ENCODE measurements around the gene TMEM205.
A peak's percentile ranks its signal among the peaks of the same experiment; 100 is the strongest.
"Not testable (repeated sequence)": the region's sequence is repeated elsewhere in the genome, so short reads cannot be mapped to it uniquely, and the experiment has no call there.

TMEM205 gene

DNA sequence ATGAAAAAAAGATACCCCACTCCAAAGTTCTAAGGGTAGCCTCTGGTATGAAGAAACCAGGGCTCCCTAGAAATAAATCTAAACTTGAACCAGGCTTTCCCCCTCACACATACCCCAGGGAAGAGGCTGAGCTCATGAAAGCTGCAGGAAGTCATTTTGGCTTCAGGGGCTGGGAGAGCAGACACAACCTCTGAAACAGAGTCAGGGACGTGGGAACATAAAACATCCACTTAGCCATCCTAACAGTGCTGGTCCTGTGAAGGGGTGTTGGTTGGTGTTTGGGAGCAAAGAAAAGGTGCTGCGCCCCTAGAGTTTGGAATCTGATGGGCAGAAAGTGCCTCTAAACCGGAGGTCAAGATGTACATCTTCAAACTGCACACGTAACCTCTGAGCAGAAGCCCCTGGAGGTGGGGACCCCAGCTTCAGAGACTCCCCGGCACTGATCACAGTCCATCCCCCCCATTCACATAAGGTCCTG lies 22.4 kb downstream of the TMEM205 start:
- Histone ChIP-seq H3K4me1 (ENCODE audit: control insufficient read depth, insufficient read depth, low read length, unreplicated experiment) (peaks cover 16% of the 10 kb centered on the region), H3K36me3 (ENCODE audit: insufficient read depth, low read length) (no peaks in the 10 kb centered on the region), H2AFZ (ENCODE audit: low read length, unreplicated experiment) (no peak overlapping the region), H3K27me3 (ENCODE audit: insufficient read depth, low read length) (no peaks in the 10 kb centered on the region), H3K27ac (ENCODE audit: low read depth, low read length) (peak overlapping the region; percentile 77), H3K79me2 (ENCODE audit: control insufficient read depth, insufficient read depth, low read length, unreplicated experiment) (no peaks in the 10 kb centered on the region), H3K4me3 (ENCODE audit: low read depth, low read length) (peak overlapping the region; percentile 45)

DNA sequence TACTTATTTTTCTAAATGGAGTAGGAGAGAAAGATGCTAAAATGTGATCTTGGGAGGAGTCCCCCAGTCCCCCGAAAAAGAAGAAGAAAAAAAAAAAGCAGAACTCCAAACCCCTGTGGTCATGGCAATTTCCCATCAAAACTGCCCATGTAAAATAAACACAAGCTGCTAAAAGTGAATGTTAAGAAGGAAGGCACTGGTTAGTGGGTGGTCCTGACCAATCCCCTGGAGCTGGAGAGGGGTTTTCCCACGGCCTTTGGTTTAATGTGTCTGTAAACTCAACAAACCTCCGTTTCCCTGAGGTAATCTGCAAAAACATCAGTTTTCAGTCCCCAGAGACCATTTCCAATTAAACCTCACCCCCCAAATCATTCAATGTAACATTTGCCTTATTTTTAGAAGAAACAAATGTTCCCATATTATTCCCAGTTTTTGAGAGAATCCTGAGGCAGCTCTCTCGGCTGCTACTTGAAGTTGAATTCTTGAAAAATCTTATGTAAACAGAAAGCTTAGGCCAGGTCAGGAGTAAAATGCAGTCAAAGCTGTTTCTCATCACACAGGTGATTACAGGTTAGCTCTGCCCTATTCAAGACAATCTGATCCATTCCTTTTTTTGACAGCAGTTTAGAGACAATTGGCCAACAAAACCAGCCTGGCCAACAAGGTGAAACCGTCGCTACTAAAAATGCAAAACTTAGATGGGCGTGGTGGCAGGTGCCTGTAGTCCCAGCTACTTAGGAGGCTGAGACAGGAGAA lies 23.6 kb downstream of the TMEM205 start:
- H3K27me3 ChIP-seq (ENCODE audit: insufficient read depth, low read length) = no peaks in the 10 kb centered on the region
- H2AFZ ChIP-seq (ENCODE audit: low read length, unreplicated experiment) = no peak overlapping the region
- H3K27ac ChIP-seq (ENCODE audit: low read depth, low read length) = no peak overlapping the region
- H3K79me2 ChIP-seq (ENCODE audit: control insufficient read depth, insufficient read depth, low read length, unreplicated experiment) = no peaks in the 10 kb centered on the region
- no peaks in the 10 kb centered on the region for H3K36me3 ChIP-seq (ENCODE audit: insufficient read depth, low read length)
- no peak overlapping the region for H3K4me3 ChIP-seq (ENCODE audit: low read depth, low read length)
- H3K4me1 ChIP-seq (ENCODE audit: control insufficient read depth, insufficient read depth, low read length, unreplicated experiment) = peaks cover 16% of the 10 kb centered on the region

DNA sequence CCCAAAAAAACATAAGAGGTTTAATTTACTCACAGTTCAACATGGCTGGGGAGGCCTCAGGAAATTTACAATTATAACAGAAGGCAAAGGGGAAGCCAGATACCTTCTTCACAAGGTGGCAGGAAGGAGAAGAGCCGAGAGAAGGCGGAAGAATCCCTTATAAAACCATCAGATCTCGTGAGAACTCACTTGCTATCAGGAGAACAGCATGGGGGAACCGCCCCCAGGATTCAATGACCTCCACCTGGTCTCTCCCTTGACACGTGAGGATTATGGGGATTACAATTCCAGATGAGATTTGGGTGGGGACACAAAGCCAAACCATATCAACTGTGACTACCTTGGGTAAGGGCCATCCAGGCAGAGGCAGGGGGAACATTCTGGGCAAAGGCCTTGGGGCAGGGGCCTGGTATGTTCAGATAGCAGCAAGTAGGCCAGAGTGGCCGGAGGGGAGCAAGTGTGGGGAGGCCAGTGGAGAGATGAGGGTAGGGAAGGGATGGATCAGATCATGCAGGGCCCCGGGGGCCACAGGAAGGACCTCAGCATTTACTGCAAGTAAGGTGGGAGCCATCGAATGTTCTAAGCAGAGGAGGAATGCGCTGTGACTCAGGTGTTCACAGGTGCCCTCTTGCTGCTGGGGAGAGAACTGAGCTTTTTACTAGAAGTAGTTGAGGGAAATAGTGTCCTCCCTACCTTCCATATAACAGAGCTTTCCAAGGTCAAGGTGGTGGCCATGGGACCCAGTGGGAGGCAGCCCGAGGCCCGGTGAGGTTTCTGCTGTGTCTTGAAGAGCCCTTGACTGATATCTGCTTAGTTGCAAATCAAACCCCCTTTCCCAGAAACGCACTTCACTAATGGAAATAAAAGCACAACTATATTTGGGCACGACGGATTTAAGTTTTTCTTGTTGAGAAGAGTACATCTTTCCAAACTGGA lies 24.6 kb downstream of the TMEM205 start:
- H3K36me3 ChIP-seq (ENCODE audit: insufficient read depth, low read length) = no peaks in the 10 kb centered on the region
- no peak overlapping the region for H3K4me3 ChIP-seq (ENCODE audit: low read depth, low read length)
- no peak overlapping the region for H2AFZ ChIP-seq (ENCODE audit: low read length, unreplicated experiment)
- H3K79me2 ChIP-seq (ENCODE audit: control insufficient read depth, insufficient read depth, low read length, unreplicated experiment) = no peaks in the 10 kb centered on the region
- H3K4me1 ChIP-seq (ENCODE audit: control insufficient read depth, insufficient read depth, low read length, unreplicated experiment) = peaks cover 16% of the 10 kb centered on the region
- no peaks in the 10 kb centered on the region for H3K27me3 ChIP-seq (ENCODE audit: insufficient read depth, low read length)
- H3K27ac ChIP-seq (ENCODE audit: low read depth, low read length) = no peak overlapping the region

DNA sequence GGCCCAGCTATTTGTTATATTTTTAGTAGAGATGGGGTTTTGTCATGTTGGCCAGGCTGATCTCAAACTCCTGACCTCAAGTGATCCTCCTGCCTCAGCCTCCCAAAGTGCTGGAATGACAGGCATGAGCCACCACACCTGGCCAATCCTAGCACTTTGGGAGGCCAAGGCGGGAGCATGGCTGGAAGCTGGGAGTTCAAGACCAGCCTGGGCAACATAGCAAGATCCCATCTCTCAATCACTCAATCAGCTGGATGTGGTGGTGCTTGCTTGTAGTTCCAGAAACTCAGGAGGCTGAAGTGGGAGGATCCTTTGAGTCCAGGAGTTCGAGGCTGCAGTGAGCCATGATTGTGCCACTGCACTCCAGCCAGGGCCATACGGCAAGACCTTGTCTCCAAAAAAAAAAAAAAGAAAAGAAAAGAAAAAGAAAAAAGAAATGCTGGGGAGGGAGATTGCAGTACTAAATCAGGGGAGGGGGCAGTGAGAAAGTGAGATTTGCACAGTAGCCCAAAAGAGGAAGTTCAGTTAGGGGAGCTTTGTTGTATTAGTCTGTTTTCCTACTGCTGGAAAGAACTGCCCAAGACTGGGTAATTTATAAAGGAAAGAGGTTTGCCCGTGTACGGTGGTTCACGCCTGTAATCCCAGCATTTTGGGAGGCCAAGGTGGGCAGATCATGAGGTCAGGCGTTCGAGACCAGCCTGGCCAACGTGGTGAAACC lies 25.6 kb downstream of the TMEM205 start:
- H2AFZ ChIP-seq (ENCODE audit: low read length, unreplicated experiment); H3K27me3 ChIP-seq (ENCODE audit: insufficient read depth, low read length); H3K79me2 ChIP-seq (ENCODE audit: control insufficient read depth, insufficient read depth, low read length, unreplicated experiment); H3K4me3 ChIP-seq (ENCODE audit: low read depth, low read length); H3K36me3 ChIP-seq (ENCODE audit: insufficient read depth, low read length); H3K27ac ChIP-seq (ENCODE audit: low read depth, low read length): not testable (repeated sequence)
- peaks cover 16% of the 10 kb centered on the region for H3K4me1 ChIP-seq (ENCODE audit: control insufficient read depth, insufficient read depth, low read length, unreplicated experiment)

DNA sequence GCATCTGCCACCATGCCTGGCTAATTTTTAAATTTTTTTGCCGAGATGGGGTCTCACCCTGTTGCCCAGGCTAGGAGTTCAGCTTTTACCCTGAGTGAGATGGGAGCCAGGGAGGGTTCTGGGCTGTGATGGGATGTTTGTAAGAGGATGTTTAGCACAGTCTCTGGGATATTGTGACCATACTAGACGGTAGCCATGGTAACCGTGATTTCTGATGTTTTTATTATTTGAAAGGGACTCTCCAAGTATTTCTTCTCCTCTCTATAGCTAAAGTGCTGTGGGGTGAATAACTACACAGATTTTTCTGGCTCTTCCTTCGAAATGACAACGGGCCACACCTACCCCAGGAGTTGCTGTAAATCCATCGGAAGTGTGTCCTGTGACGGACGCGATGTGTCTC lies 39.7 kb downstream of the TMEM205 start:
- Histone ChIP-seq H3K36me3 (ENCODE audit: insufficient read depth, low read length) (no peaks in the 10 kb centered on the region), H3K4me1 (ENCODE audit: control insufficient read depth, insufficient read depth, low read length, unreplicated experiment) (no peaks in the 10 kb centered on the region), H3K4me3 (ENCODE audit: low read depth, low read length) (no peak overlapping the region), H3K27me3 (ENCODE audit: insufficient read depth, low read length) (no peaks in the 10 kb centered on the region), H2AFZ (ENCODE audit: low read length, unreplicated experiment) (no peak overlapping the region), H3K79me2 (ENCODE audit: control insufficient read depth, insufficient read depth, low read length, unreplicated experiment) (no peaks in the 10 kb centered on the region), H3K27ac (ENCODE audit: low read depth, low read length) (no peak overlapping the region)

DNA sequence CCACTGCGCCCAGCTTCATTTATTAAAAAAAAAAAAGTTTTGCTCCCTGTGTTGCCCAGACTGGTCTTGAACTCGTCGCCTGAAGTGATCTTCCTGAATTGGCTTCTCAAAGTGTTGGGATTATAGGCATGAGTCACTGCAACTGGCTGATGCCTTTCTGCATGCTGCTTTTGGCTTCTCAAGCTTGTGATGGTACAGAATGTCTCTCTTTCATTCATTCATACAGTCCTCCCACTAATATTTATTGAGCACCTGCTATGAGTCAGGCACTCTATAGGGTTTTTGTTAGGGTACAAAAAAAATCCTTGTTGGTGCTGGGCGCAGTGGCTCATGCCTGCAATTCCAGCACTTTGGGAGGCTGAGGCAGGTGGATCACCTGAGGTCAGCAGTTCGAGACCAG lies 41.1 kb downstream of the TMEM205 start:
- no peaks in the 10 kb centered on the region for H3K4me1 ChIP-seq (ENCODE audit: control insufficient read depth, insufficient read depth, low read length, unreplicated experiment)
- no peak overlapping the region for H3K27ac ChIP-seq (ENCODE audit: low read depth, low read length)
- H3K36me3 ChIP-seq (ENCODE audit: insufficient read depth, low read length) = no peaks in the 10 kb centered on the region
- H2AFZ ChIP-seq (ENCODE audit: low read length, unreplicated experiment) = no peak overlapping the region
- no peaks in the 10 kb centered on the region for H3K27me3 ChIP-seq (ENCODE audit: insufficient read depth, low read length)
- no peaks in the 10 kb centered on the region for H3K79me2 ChIP-seq (ENCODE audit: control insufficient read depth, insufficient read depth, low read length, unreplicated experiment)
- no peak overlapping the region for H3K4me3 ChIP-seq (ENCODE audit: low read depth, low read length)

DNA sequence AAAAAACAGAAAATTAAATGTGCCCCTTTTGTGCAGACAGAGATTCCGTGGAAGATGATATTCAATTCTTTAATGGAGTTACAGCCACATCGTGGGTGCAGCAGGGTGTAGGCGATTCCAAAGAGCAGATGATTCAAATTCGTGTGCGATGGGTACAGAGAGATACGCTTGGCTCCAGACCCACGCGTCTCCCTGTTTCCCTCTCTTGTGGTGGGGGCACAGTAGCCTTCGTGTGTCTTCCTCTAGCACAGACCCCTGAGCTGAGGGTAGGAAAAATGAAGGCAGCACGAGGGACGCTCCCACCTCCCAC lies 45.3 kb downstream of the TMEM205 start:
- Histone ChIP-seq H3K27me3 (ENCODE audit: insufficient read depth, low read length) (no peaks in the 10 kb centered on the region), H3K4me3 (ENCODE audit: low read depth, low read length) (no peak overlapping the region), H2AFZ (ENCODE audit: low read length, unreplicated experiment) (no peak overlapping the region), H3K79me2 (ENCODE audit: control insufficient read depth, insufficient read depth, low read length, unreplicated experiment) (no peaks in the 10 kb centered on the region), H3K27ac (ENCODE audit: low read depth, low read length) (no peak overlapping the region), H3K36me3 (ENCODE audit: insufficient read depth, low read length) (no peaks in the 10 kb centered on the region), H3K4me1 (ENCODE audit: control insufficient read depth, insufficient read depth, low read length, unreplicated experiment) (peaks cover 5% of the 10 kb centered on the region)

DNA sequence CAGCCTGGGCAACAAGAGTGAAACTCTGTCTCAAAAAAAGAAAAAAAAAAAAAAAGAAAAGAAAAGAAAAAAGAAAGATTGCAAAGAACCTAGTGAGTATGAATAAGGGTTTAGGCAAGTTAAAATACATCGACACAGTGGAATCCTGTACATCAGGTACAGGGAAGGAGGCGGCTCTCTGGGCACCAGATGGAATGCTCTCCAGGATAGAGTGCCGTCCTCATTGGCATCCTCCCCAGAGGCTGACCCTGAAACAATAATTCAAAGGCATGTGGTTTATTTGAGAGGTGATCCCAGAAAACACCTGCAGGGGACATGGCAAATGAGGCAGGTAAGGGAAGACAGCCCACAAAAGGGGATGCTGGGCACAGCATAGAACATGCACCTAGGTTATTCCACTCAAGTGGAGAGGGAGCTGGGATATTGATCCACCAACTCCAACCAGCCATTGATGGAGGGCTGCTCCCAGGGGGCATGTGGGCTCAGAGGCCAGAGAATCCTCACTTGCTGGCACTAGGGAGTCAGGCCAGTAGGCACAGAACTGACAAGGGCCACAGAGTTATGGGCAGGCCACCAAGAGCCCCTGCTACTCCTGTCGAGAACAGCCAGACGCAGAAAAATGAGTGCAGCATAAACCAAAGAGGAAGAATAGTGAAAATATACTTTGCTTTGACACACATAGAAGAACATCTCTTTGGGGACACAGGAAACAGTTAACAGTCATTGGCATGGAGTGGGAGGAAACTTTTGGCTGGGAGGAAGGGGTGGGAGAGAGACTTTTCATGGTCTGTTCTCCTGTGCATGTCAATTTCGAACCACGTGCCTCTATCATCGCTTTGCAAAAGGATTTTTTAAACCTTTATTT lies 45.9 kb downstream of the TMEM205 start:
- no peaks in the 10 kb centered on the region for H3K27me3 ChIP-seq (ENCODE audit: insufficient read depth, low read length)
- H3K27ac ChIP-seq (ENCODE audit: low read depth, low read length) = no peak overlapping the region
- H3K4me1 ChIP-seq (ENCODE audit: control insufficient read depth, insufficient read depth, low read length, unreplicated experiment) = peaks cover 5% of the 10 kb centered on the region
- no peaks in the 10 kb centered on the region for H3K79me2 ChIP-seq (ENCODE audit: control insufficient read depth, insufficient read depth, low read length, unreplicated experiment)
- no peaks in the 10 kb centered on the region for H3K36me3 ChIP-seq (ENCODE audit: insufficient read depth, low read length)
- no peak overlapping the region for H2AFZ ChIP-seq (ENCODE audit: low read length, unreplicated experiment)
- H3K4me3 ChIP-seq (ENCODE audit: low read depth, low read length) = no peak overlapping the region

DNA sequence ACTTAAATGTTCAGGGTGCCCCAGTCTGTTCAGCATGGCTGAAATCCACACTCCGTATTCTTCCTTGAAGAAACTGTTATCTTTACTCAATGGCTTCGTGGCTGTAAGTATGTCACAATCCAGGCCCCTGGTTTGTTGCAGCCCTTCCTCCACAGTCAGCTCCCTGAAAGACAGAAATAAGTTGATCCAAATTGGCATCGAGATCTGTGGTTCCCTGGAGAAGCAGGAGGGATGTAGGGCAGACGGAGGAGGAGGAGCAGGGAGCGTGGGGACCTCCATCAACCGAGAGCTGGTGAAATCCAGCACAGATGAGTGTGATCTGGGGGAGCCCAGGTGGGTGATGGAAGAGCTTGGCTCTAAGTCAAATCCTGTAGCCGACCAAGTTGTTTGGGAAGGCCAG lies 49.8 kb downstream of the TMEM205 start:
- Histone ChIP-seq H3K79me2 (ENCODE audit: control insufficient read depth, insufficient read depth, low read length, unreplicated experiment) (no peaks in the 10 kb centered on the region), H3K27me3 (ENCODE audit: insufficient read depth, low read length) (no peaks in the 10 kb centered on the region), H3K27ac (ENCODE audit: low read depth, low read length) (peak overlapping the region; percentile 47; the same call in 1 of the 2 replicates), H3K4me3 (ENCODE audit: low read depth, low read length) (no peak overlapping the region), H3K36me3 (ENCODE audit: insufficient read depth, low read length) (no peaks in the 10 kb centered on the region), H2AFZ (ENCODE audit: low read length, unreplicated experiment) (no peak overlapping the region), H3K4me1 (ENCODE audit: control insufficient read depth, insufficient read depth, low read length, unreplicated experiment) (peaks cover 8% of the 10 kb centered on the region)
